ENCODE measurements around the gene RIC8A.
"Not testable (repeated sequence)": the region's sequence is repeated elsewhere in the genome, so short reads cannot be mapped to it uniquely, and the experiment has no call there.

The RIC8A gene

DNA sequence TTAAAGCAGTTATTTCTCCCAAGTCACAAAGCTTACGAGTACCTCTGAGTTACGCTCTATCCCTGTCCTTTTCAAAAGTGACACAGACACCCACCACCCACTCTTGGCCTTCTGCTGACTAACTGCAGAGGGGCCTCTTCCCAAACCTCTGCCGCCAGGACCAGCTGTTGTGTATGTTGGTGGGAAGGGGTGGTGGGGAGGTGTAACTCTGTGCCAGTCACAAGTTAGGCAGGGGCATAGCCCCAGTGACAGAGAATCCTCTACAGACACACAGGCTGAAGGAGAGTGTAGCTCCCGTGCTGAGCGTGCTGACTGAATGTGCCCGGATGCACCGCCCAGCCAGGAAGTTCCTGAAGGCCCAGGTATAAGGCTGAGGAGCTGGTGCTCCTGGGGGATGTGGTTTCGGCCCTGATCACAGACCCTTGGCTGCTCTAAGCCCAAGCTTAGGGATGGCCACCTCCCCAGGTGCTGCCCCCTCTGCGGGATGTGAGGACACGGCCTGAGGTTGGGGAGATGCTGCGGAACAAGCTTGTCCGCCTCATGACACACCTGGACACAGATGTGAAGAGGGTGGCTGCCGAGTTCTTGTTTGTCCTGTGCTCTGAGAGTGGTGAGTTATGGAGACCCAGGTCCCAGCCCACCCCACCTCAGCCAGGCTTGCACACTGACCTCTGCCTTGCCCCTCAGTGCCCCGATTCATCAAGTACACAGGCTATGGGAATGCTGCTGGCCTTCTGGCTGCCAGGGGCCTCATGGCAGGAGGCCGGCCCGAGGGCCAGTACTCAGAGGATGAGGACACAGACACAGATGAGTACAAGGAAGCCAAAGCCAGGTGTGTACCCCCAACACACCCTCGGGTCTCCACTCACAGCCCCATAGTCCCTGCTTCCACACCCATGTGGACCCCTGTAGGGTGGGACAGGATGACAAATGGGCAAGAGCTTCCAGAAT is 4.9 kb downstream of the RIC8A start:
- Histone ChIP-seq H3K4me1 (ENCODE audit: insufficient read depth, low read length) (peaks cover 24% of the 10 kb centered on the region), H3K9me3 (ENCODE audit: low read length) (no peaks in the 10 kb centered on the region), H3K4me3 (ENCODE audit: low read depth in 1 of 2, low read length in 2 of 2) (no peak overlapping the region), H3K36me3 (ENCODE audit: insufficient read depth, low read length) (peaks cover 70% of the 10 kb centered on the region), H3K27ac (ENCODE audit: low read depth, low read length) (no peak overlapping the region), H3K9ac (ENCODE audit: low read length) (no peak overlapping the region), H3K27me3 (ENCODE audit: control insufficient read depth in 1 of 2, insufficient read depth in 2 of 2, low read length in 2 of 2) (no peaks in the 10 kb centered on the region)

GRCh38 chr11:213111-213510 is 5.6 kb downstream of the RIC8A start:
- Histone ChIP-seq H3K9ac (ENCODE audit: low read length) (no peak overlapping the region), H3K36me3 (ENCODE audit: insufficient read depth, low read length) (peaks cover 71% of the 10 kb centered on the region), H3K9me3 (ENCODE audit: low read length) (no peaks in the 10 kb centered on the region), H3K27me3 (ENCODE audit: control insufficient read depth in 1 of 2, insufficient read depth in 2 of 2, low read length in 2 of 2) (no peaks in the 10 kb centered on the region), H3K27ac (ENCODE audit: low read depth, low read length) (no peak overlapping the region), H3K4me3 (ENCODE audit: low read depth in 1 of 2, low read length in 2 of 2) (no peak overlapping the region), H3K4me1 (ENCODE audit: insufficient read depth, low read length) (peaks cover 24% of the 10 kb centered on the region)

DNA sequence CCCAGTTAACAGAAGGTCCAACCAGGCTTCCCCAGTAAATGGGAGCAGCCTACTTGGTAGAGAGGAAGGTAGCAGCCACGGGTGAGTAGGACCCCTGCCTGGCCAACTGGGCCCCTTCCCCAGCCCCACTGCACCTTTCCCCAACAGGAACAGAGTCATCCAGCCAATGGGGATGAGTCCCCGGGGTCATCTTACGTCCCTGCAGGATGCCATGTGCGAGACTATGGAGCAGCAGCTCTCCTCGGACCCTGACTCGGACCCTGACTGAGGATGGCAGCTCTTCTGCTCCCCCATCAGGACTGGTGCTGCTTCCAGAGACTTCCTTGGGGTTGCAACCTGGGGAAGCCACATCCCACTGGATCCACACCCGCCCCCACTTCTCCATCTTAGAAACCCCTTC is 6.6 kb downstream of the RIC8A start:
- no peaks in the 10 kb centered on the region for H3K9me3 ChIP-seq (ENCODE audit: low read length)
- no peak overlapping the region for H3K9ac ChIP-seq (ENCODE audit: low read length)
- H3K36me3 ChIP-seq (ENCODE audit: insufficient read depth, low read length), result peaks cover 80% of the 10 kb centered on the region
- H3K4me1 ChIP-seq (ENCODE audit: insufficient read depth, low read length), result peaks cover 23% of the 10 kb centered on the region
- no peak overlapping the region for H3K4me3 ChIP-seq (ENCODE audit: low read depth in 1 of 2, low read length in 2 of 2)
- H3K27ac ChIP-seq (ENCODE audit: low read depth, low read length), result no peak overlapping the region
- no peaks in the 10 kb centered on the region for H3K27me3 ChIP-seq (ENCODE audit: control insufficient read depth in 1 of 2, insufficient read depth in 2 of 2, low read length in 2 of 2)

- H3K36me3 ChIP-seq (ENCODE audit: insufficient read depth, low read length), result peaks cover 70% of the 10 kb centered on the region
Measured at GRCh38 chr11:215581-216037, 8.1 kb downstream of the RIC8A start.

DNA sequence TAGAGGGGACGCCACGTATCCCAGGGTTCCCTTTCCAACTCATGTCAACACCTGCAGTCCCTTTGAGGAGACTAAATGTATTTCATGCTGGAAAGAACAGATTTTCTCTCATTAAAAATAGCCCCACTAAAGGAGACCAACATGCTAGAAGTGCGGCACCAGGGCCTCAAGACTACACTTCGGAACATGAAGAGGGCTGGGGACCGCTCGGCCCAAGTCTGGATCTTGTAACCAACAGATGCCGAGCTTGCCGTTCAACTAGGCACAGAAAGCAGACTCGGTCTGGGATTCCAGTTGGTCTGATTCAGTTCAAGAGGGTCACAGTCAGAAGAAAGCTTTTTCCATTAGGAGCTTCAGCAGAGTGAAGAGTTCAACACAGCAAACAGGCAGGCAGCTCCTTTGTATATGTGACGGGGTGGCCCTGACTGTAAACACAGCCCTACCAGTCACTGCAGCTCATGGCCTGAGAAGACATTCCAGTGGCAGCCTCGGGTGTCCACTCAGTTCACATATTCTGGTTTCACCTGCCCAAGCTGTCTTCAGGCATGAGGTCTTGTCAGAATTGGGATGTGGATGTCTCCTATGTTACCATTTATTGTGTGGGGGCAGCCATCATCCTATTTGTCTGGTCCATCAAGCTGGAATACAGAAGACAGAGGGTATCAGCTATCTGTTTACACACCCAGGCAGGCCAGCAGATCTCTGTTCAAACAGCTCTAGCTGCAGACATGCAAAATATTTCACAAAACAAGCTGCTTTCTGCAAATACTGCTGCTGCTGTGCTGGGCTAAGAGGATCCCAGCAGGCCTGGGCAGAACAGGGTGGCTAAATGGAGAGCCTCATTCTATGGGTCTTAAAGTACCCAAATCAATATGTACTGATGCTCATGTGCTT is 8.8 kb downstream of the RIC8A start:
- Histone ChIP-seq H3K4me3 (ENCODE audit: low read depth in 1 of 2, low read length in 2 of 2) (no peak overlapping the region), H3K27me3 (ENCODE audit: control insufficient read depth in 1 of 2, insufficient read depth in 2 of 2, low read length in 2 of 2) (no peaks in the 10 kb centered on the region), H3K27ac (ENCODE audit: low read depth, low read length) (no peak overlapping the region), H3K36me3 (ENCODE audit: insufficient read depth, low read length) (peaks cover 63% of the 10 kb centered on the region), H3K9ac (ENCODE audit: low read length) (no peak overlapping the region), H3K9me3 (ENCODE audit: low read length) (no peaks in the 10 kb centered on the region), H3K4me1 (ENCODE audit: insufficient read depth, low read length) (peaks cover under 1% of the 10 kb centered on the region)

More at GRCh38 chr11:215581-216037, 8.1 kb downstream of the RIC8A start:
- no peak overlapping the region for H3K4me3 ChIP-seq (ENCODE audit: low read depth in 1 of 2, low read length in 2 of 2)
- no peak overlapping the region for H3K9ac ChIP-seq (ENCODE audit: low read length)
- no peak overlapping the region for H3K27ac ChIP-seq (ENCODE audit: low read depth, low read length)
- no peaks in the 10 kb centered on the region for H3K9me3 ChIP-seq (ENCODE audit: low read length)
- H3K27me3 ChIP-seq (ENCODE audit: control insufficient read depth in 1 of 2, insufficient read depth in 2 of 2, low read length in 2 of 2), result no peaks in the 10 kb centered on the region
- peaks cover 8% of the 10 kb centered on the region for H3K4me1 ChIP-seq (ENCODE audit: insufficient read depth, low read length)

- no peaks in the 10 kb centered on the region for H3K9me3 ChIP-seq (ENCODE audit: low read length)
- H3K36me3 ChIP-seq (ENCODE audit: insufficient read depth, low read length), result peaks cover 49% of the 10 kb centered on the region
Measured at GRCh38 chr11:217704-218103, 10.2 kb downstream of the RIC8A start.

GRCh38 chr11:218815-219593 is 11.5 kb downstream of the RIC8A start:
- peaks cover 45% of the 10 kb centered on the region for H3K36me3 ChIP-seq (ENCODE audit: insufficient read depth, low read length)
- no peaks in the 10 kb centered on the region for H3K27me3 ChIP-seq (ENCODE audit: control insufficient read depth in 1 of 2, insufficient read depth in 2 of 2, low read length in 2 of 2)
- no peaks in the 10 kb centered on the region for H3K9me3 ChIP-seq (ENCODE audit: low read length)

More at GRCh38 chr11:217704-218103, 10.2 kb downstream of the RIC8A start:
- no peak overlapping the region for H3K27ac ChIP-seq (ENCODE audit: low read depth, low read length)
- H3K27me3 ChIP-seq (ENCODE audit: control insufficient read depth in 1 of 2, insufficient read depth in 2 of 2, low read length in 2 of 2), result no peaks in the 10 kb centered on the region
- no peak overlapping the region for H3K9ac ChIP-seq (ENCODE audit: low read length)
- no peak overlapping the region for H3K4me3 ChIP-seq (ENCODE audit: low read depth in 1 of 2, low read length in 2 of 2)
- H3K4me1 ChIP-seq (ENCODE audit: insufficient read depth, low read length), result peaks cover 7% of the 10 kb centered on the region

DNA sequence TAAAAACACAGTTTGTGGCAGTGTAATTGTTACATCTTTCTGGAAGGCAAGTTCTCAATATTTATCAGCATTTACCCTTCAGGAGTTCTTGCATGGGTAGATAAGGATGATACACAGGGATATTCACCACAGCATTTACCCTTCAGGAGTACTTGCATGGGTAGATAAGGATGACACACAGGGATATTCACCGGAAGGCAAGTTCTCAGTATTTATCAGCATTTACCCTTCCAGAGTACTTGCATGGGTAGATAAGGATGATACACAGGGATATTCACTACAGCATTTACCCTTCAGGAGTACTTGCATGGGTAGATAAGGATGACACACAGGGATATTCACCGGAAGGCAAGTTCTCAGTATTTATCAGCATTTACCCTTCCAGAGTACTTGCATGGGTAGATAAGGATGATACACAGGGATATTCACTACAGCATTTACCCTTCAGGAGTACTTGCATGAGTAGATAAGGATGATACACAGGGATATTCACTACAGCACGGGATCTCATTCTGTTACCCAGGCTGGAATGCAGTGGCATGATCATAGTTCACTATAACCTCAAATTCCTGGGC is 13.2 kb downstream of the RIC8A start:
- not testable (repeated sequence) for H3K27me3 ChIP-seq (ENCODE audit: control insufficient read depth in 1 of 2, insufficient read depth in 2 of 2, low read length in 2 of 2); H3K27ac ChIP-seq (ENCODE audit: low read depth, low read length); H3K9ac ChIP-seq (ENCODE audit: low read length); H3K4me3 ChIP-seq (ENCODE audit: low read depth in 1 of 2, low read length in 2 of 2); H3K9me3 ChIP-seq (ENCODE audit: low read length)
- Histone ChIP-seq H3K4me1 (ENCODE audit: insufficient read depth, low read length) (peaks cover 12% of the 10 kb centered on the region), H3K36me3 (ENCODE audit: insufficient read depth, low read length) (peaks cover 38% of the 10 kb centered on the region)

More at GRCh38 chr11:218815-219593, 11.5 kb downstream of the RIC8A start:
- Histone ChIP-seq H3K4me1 (ENCODE audit: insufficient read depth, low read length) (peaks cover 11% of the 10 kb centered on the region), H3K4me3 (ENCODE audit: low read depth in 1 of 2, low read length in 2 of 2) (no peak overlapping the region), H3K27ac (ENCODE audit: low read depth, low read length) (no peak overlapping the region), H3K9ac (ENCODE audit: low read length) (no peak overlapping the region)

- H3K4me1 ChIP-seq (ENCODE audit: insufficient read depth, low read length), result peaks cover 12% of the 10 kb centered on the region
- no peak overlapping the region for H3K9ac ChIP-seq (ENCODE audit: low read length)
- H3K9me3 ChIP-seq (ENCODE audit: low read length), result no peaks in the 10 kb centered on the region
- no peak overlapping the region for H3K4me3 ChIP-seq (ENCODE audit: low read depth in 1 of 2, low read length in 2 of 2)
- no peak overlapping the region for H3K27ac ChIP-seq (ENCODE audit: low read depth, low read length)
- H3K36me3 ChIP-seq (ENCODE audit: insufficient read depth, low read length), result peaks cover 32% of the 10 kb centered on the region
- H3K27me3 ChIP-seq (ENCODE audit: control insufficient read depth in 1 of 2, insufficient read depth in 2 of 2, low read length in 2 of 2), result no peaks in the 10 kb centered on the region
Measured at GRCh38 chr11:221539-221938, 14.0 kb downstream of the RIC8A start.

GRCh38 chr11:221998-222789 is 14.7 kb downstream of the RIC8A start:
- Histone ChIP-seq H3K27ac (ENCODE audit: low read depth, low read length) (no peak overlapping the region), H3K36me3 (ENCODE audit: insufficient read depth, low read length) (peaks cover 32% of the 10 kb centered on the region), H3K9ac (ENCODE audit: low read length) (no peak overlapping the region), H3K4me1 (ENCODE audit: insufficient read depth, low read length) (peaks cover 12% of the 10 kb centered on the region), H3K4me3 (ENCODE audit: low read depth in 1 of 2, low read length in 2 of 2) (no peak overlapping the region), H3K27me3 (ENCODE audit: control insufficient read depth in 1 of 2, insufficient read depth in 2 of 2, low read length in 2 of 2) (no peaks in the 10 kb centered on the region), H3K9me3 (ENCODE audit: low read length) (no peaks in the 10 kb centered on the region)
